Loucy (cell line): ENCODE data around the gene PSPH.

Experiments
- EZH2phosphoT487 ChIP-seq: fragments of 200-600 bp; IDR thresholded peaks from 2 replicates; pipeline ENCODE4 v1.6.1; 2018; ENCODE audit warnings: antibody characterized with exemption, mild to moderate bottlenecking, moderate library complexity, borderline replicate concordance
- TF ChIP-seq, protein P1 (sequence below): fragments of 200-600 bp; sonication (generic); conservative IDR thresholded peaks from 2 replicates; pipeline ENCODE4 v1.5.1; 2014; ENCODE audit warnings: mild to moderate bottlenecking, antibody characterized with exemption, low read length

DNA sequence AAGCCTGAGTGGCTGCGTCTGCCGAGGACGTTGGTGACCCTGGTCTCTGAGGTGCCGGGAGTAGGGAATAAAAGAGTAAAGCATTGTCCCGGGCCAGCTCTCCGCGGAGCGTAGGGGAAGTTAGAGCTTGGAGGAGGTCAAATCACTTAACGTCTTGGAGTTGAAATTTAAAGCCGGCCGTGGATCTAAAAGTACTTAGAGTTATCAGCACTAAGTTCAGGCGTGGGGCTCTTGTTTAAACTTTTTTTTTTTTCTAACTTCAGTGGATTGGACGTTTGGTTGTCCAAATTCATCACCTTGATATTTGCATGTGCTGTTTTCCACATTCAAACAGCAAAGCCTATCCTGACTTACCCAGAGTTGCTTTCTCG is 86.2 kb downstream of the PSPH start:
- TF ChIP-seq, protein P1, sequence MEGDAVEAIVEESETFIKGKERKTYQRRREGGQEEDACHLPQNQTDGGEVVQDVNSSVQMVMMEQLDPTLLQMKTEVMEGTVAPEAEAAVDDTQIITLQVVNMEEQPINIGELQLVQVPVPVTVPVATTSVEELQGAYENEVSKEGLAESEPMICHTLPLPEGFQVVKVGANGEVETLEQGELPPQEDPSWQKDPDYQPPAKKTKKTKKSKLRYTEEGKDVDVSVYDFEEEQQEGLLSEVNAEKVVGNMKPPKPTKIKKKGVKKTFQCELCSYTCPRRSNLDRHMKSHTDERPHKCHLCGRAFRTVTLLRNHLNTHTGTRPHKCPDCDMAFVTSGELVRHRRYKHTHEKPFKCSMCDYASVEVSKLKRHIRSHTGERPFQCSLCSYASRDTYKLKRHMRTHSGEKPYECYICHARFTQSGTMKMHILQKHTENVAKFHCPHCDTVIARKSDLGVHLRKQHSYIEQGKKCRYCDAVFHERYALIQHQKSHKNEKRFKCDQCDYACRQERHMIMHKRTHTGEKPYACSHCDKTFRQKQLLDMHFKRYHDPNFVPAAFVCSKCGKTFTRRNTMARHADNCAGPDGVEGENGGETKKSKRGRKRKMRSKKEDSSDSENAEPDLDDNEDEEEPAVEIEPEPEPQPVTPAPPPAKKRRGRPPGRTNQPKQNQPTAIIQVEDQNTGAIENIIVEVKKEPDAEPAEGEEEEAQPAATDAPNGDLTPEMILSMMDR: no peak
- no peak for TF ChIP-seq EZH2phosphoT487
